GM12878 (cell line): ENCODE results near the gene ST7. TPM values are rescaled to one million over a fixed set of nuclear protein-coding genes. Genes with fewer than 3 reads are reported as not detected.
A peak's percentile ranks its signal among the peaks of the same experiment; 100 is the strongest.

Experiments used
- ATAC-seq: fragments of 200-7000 bp; cut with Tn5 transposase; 3 replicates; pipeline ENCODE4 v1.9.1; 2020; ENCODE audit warnings: mild to moderate bottlenecking, moderate library complexity
- BruUV-seq: library from RNA; stranded (reverse); fragments of 400-500 nt; replicated peaks from 2 replicates; lab custom pipeline; 2021; lab: Mats Ljungman, UMichigan
- CTCF ChIA-PET: fragments of 300-600 bp; sonication (Branson Sonifier 250); formaldehyde crosslinking; extraction: SDS; loops from one replicate; lab custom pipeline; 2021; ENCODE audit warnings: inconsistent platforms; lab: Yijun Ruan, JAX
- POLR2A ChIA-PET: fragments of 350-600 bp; formaldehyde crosslinking; extraction: SDS; loops from one replicate; lab custom pipeline; 2021; ENCODE audit warnings: inconsistent platforms; lab: Charles Lee
- RAD21 ChIA-PET: fragments of 300-600 bp; sonication (Branson Sonifier 250); formaldehyde crosslinking; loops from one replicate; lab custom pipeline; 2023; ENCODE audit warnings: antibody characterized with exemption; ENCODE audit not compliant: unreplicated experiment; lab: Charles Lee
- SMC1A ChIA-PET: fragments of 300-600 bp; sonication (Branson Sonifier 250); formaldehyde crosslinking; loops from one replicate; lab custom pipeline; 2023; ENCODE audit not compliant: unreplicated experiment, uncharacterized antibody; lab: Charles Lee
- DNase-seq: peaks from one replicate; pipeline ENCODE4 v3.0.0-alpha.2; 2011; ENCODE audit warnings: low read depth, low spot score
- FAIRE-seq: peaks from 3 replicates; lab custom pipeline; 2011; peaks lifted over from hg19 to GRCh38; lab: Jason Lieb, UNC
- H2AFZ ChIP-seq: 2 replicates; pipeline ENCODE4 v1.6.0; 2011; ENCODE audit warnings: low read depth, low read length, control low read depth; ENCODE audit not compliant: control insufficient read depth
- H3K27ac ChIP-seq: 2 replicates; pipeline ENCODE4 v1.5.1; 2011; ENCODE audit warnings: control low read depth; ENCODE audit not compliant: control insufficient read depth, insufficient read depth
- H3K27me3 ChIP-seq, 2 experiments: replicated peaks in 1 of 2; 2 replicates each; pipeline versions ENCODE4 v1.6.0 to v1.6.1; 2011; ENCODE audit warnings: low read length in 1 of 2; ENCODE audit not compliant: control insufficient read depth in 2 of 2, insufficient read depth in 2 of 2
- H3K36me3 ChIP-seq, 2 experiments: 2 replicates each; pipeline ENCODE4 v1.5.1; 2011; ENCODE audit warnings: low read length in 1 of 2; ENCODE audit not compliant: control insufficient read depth in 2 of 2, insufficient read depth in 2 of 2
- H3K4me1 ChIP-seq: 2 replicates; pipeline ENCODE4 v1.6.1; 2011; ENCODE audit warnings: mild to moderate bottlenecking, low read length, moderate library complexity, mixed read lengths; ENCODE audit not compliant: control insufficient read depth, insufficient read depth
- H3K4me2 ChIP-seq: 2 replicates; pipeline ENCODE4 v1.6.0; 2011; ENCODE audit warnings: control low read depth; ENCODE audit not compliant: control insufficient read depth, insufficient read depth
- H3K4me3 ChIP-seq: fragments of 200-600 bp; sonication (generic); 2 replicates; pipeline ENCODE4 v1.5.1; 2016
- H3K79me2 ChIP-seq: 2 replicates; pipeline ENCODE4 v1.6.0; 2011; ENCODE audit warnings: low read length; ENCODE audit not compliant: control insufficient read depth, insufficient read depth
- H3K9ac ChIP-seq: 2 replicates; pipeline ENCODE4 v1.8.0; 2011; ENCODE audit warnings: low read length, control low read depth, mixed read lengths; ENCODE audit not compliant: control insufficient read depth, insufficient read depth
- H3K9me3 ChIP-seq: replicated peaks from 3 replicates; pipeline ENCODE4 v1.5.1; 2011; ENCODE audit warnings: mild to moderate bottlenecking, low read length; ENCODE audit not compliant: control insufficient read depth, insufficient read depth
- H4K20me1 ChIP-seq: 2 replicates; pipeline ENCODE4 v1.6.0; 2011; ENCODE audit not compliant: control insufficient read depth, insufficient read depth
- BACH1 ChIP-seq: fragments of 450-650 bp; IDR thresholded peaks from 2 replicates; pipeline ENCODE4 v1.6.1; 2017; ENCODE audit warnings: mild to moderate bottlenecking, borderline replicate concordance
- DPF2 ChIP-seq: fragments of 450-650 bp; IDR thresholded peaks from 2 replicates; pipeline ENCODE4 v1.6.1; 2017; ENCODE audit warnings: mild to moderate bottlenecking
- ETV6 ChIP-seq, 2 experiments: fragments of 450-650 bp in 1 of 2; IDR thresholded peaks in 1 of 2; conservative IDR thresholded peaks in 1 of 2; 2 replicates each; pipeline ENCODE4 v1.6.1; 2014; ENCODE audit warnings: antibody characterized with exemption in 1 of 2, borderline replicate concordance in 1 of 2, low read depth in 1 of 2, mild to moderate bottlenecking in 1 of 2, moderate library complexity in 1 of 2
- FOS ChIP-seq: IDR thresholded peaks from 3 replicates; pipeline ENCODE4 v1.6.1; 2011; ENCODE audit warnings: borderline replicate concordance; ENCODE audit not compliant: insufficient read length; ENCODE audit errors: extremely low read depth
- FOXK2 ChIP-seq: fragments of 450-650 bp; IDR thresholded peaks from 2 replicates; pipeline ENCODE4 v1.6.1; 2017; ENCODE audit warnings: mild to moderate bottlenecking, moderate library complexity
- HDAC6 ChIP-seq: fragments of 200-600 bp; sonication (generic); IDR thresholded peaks from one replicate; pipeline ENCODE4 v1.8.0; 2017; ENCODE audit warnings: antibody characterized with exemption; ENCODE audit not compliant: unreplicated experiment
- JUND ChIP-seq: IDR thresholded peaks from 2 replicates; pipeline ENCODE4 v1.6.1; 2012; ENCODE audit warnings: low read depth, mild to moderate bottlenecking, low read length, improper control_type of control experiment, moderate library complexity
- MEF2B ChIP-seq: fragments of 450-650 bp; IDR thresholded peaks from 2 replicates; pipeline ENCODE4 v1.6.1; 2018; ENCODE audit warnings: mild to moderate bottlenecking, moderate library complexity; ENCODE audit not compliant: partially characterized antibody, poor library complexity, severe bottlenecking
- NBN ChIP-seq: fragments of 450-650 bp; IDR thresholded peaks from 2 replicates; pipeline ENCODE4 v1.6.1; 2016
- NFYB ChIP-seq: IDR thresholded peaks from 2 replicates; pipeline ENCODE4 v1.6.1; 2011; ENCODE audit warnings: low read depth, mild to moderate bottlenecking, low read length, improper control_type of control experiment, moderate library complexity; ENCODE audit not compliant: insufficient read depth
- PAX5 ChIP-seq: IDR thresholded peaks from 2 replicates; pipeline ENCODE4 v1.6.1; 2011; ENCODE audit warnings: low read depth, low read length, borderline replicate concordance
- PAX8 ChIP-seq: fragments of 450-650 bp; IDR thresholded peaks from 2 replicates; pipeline ENCODE4 v1.6.1; 2017; ENCODE audit warnings: mild to moderate bottlenecking, moderate library complexity
- POLR2AphosphoS5 ChIP-seq: IDR thresholded peaks from 2 replicates; pipeline ENCODE4 v1.6.1; 2011; ENCODE audit warnings: mild to moderate bottlenecking, low read length, inconsistent platforms
- YY1 ChIP-seq: IDR thresholded peaks from 2 replicates; pipeline ENCODE4 v1.6.1; 2011; ENCODE audit warnings: low read depth, mild to moderate bottlenecking, low read length
- ZNF207 ChIP-seq: fragments of 450-650 bp; IDR thresholded peaks from 2 replicates; pipeline ENCODE4 v1.6.1; 2014; ENCODE audit warnings: antibody characterized with exemption, mild to moderate bottlenecking, borderline replicate concordance
- ZNF217 ChIP-seq: fragments of 450-650 bp; IDR thresholded peaks from 2 replicates; pipeline ENCODE4 v1.6.1; 2017; ENCODE audit warnings: antibody characterized with exemption, mild to moderate bottlenecking
- ZNF24 ChIP-seq: fragments of 450-650 bp; IDR thresholded peaks from 2 replicates; pipeline ENCODE4 v1.6.1; 2017; ENCODE audit warnings: antibody characterized with exemption, mild to moderate bottlenecking
- ZNF274 ChIP-seq: IDR thresholded peaks from one replicate; pipeline ENCODE4 v1.8.0; 2011; ENCODE audit not compliant: insufficient read length, insufficient read depth
- ZNF384 ChIP-seq: IDR thresholded peaks from 2 replicates; pipeline ENCODE4 v1.6.1; 2012; ENCODE audit warnings: low read depth, mild to moderate bottlenecking, low read length, improper control_type of control experiment, borderline replicate concordance
- WGBS: methylation state at CpG from one replicate; pipeline ENCODE4 v1.1.6; 2016; ENCODE audit warnings: low lambda C conversion rate; ENCODE audit not compliant: insufficient replicate concordance, insufficient coverage; ENCODE audit errors: missing lambda C conversion rate; 5-methylcytosine and 5-hydroxymethylcytosine counted together
- in situ Hi-C: fragments of 300-500 bp; cut with MboI; formaldehyde crosslinking; loops from 9 replicates; pipeline ENCODE4 v1.14.3; 2018; ENCODE audit warnings: mixed read lengths
- intact Hi-C: fragments of 100-400 bp; cut with micrococcal nuclease; formaldehyde crosslinking; loops from one replicate; pipeline ENCODE4 v1.14.2; 2022; ENCODE audit not compliant: unreplicated experiment
- polyA plus RNA-seq, 11 experiments: library from polyadenylated mRNA; depleted of rRNA in 4 of 11; unstranded in 6 of 11; stranded (reverse) in 5 of 11; fragments of >200 nt; fragmentation: Nextera tagmentation in 4 of 11; fragmentation: Illumina TruSeq in 1 of 11; extraction: Ambion mirVana in 4 of 11; extraction: Trizol in 1 of 11; gene quantifications; 1 replicate in 1 of 11; 2 replicates in 10 of 11; pipeline versions ENCODE4 v1.2.1 to v1.2.3, GENCODE V29; 2011 to 2016; ENCODE audit warnings: inconsistent platforms in 2 of 11, missing spikeins in 2 of 11, low read depth in 1 of 11
- total RNA-seq, 4 experiments: library from RNA; depleted of rRNA in 3 of 4; stranded (reverse); fragments of >200 nt in 3 of 4; fragmentation: Illumina TruSeq in 1 of 4; extraction: Trizol in 1 of 4; gene quantifications; 2 replicates each; pipeline versions ENCODE4 v1.2.1 to v1.2.3, GENCODE V29; 2013 to 2021
- TF ChIP-seq, protein P1 (sequence below): fragments of 450-650 bp; IDR thresholded peaks from 2 replicates; pipeline ENCODE4 v1.6.1; 2017; ENCODE audit warnings: mild to moderate bottlenecking, moderate library complexity
- TF ChIP-seq, protein P2 (sequence below): IDR thresholded peaks from 2 replicates; pipeline ENCODE4 v1.6.1; 2011; ENCODE audit warnings: mild to moderate bottlenecking, low read depth, low read length, moderate library complexity; ENCODE audit not compliant: insufficient replicate concordance

Gene ST7
- total and polyA plus RNA-seq, 10 of the 15 experiments (the other 5 are each of a cell fraction or from before 2014, with no cell fraction given): 27.7 to 76.4 (median 53.6) TPM

DNA sequence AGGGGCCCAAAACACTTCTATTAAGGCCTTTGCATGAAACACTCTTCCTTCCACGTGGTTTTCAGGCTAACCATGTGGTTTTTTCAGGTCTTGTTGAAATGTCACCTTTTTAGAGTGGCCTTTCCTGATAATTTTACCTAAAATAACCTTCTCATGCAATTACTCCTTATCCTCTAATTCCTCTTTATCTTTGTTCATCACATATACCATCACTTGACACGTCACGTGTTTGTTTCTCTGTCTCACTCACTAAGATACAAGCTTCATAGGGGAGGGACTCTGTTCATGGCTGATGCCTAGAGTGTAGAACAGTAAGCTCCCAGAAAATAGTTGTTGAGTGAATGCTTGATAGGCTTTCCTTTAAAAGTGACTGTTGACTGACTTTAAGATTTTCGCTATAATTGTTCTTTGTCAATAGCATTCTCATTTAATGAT lies 63.7 kb downstream of the ST7 start:
- ATAC-seq (peak; percentile 57), FAIRE-seq (no peak), DNase-seq (no peak)
- ChIA-PET CTCF (interaction anchor here (1.0 to 1.6 kb wide), 5 partner anchors 29 to 111 kb away, joined by 3 to 4 read pairs (median 3); no protein-coding TSS in a partner anchor), RAD21 (interaction anchor here (0.9 kb wide), 1 partner anchor 110 kb away, joined by 3 read pairs; no protein-coding TSS in a partner anchor), POLR2A (no interaction called here), SMC1A (interaction anchor here (0.6 to 2.0 kb wide), 11 partner anchors 20 to 214 kb away, joined by 3 to 5 read pairs (median 3); no protein-coding TSS in a partner anchor)
- BruUV-seq: no TSS peak
- Histone ChIP-seq H3K9me3 (no peaks in the 10 kb centered on the region), H2AFZ (no peak overlapping the region; the same call in 1 of the 2 replicates), H3K4me2 (peak overlapping the region; percentile 75), H3K79me2 (peaks cover 97% of the 10 kb centered on the region), H3K4me1 (peaks cover 27% of the 10 kb centered on the region), H3K27me3 (no peaks in the 10 kb centered on the region), H3K9ac (peak overlapping the region; percentile 32; the same call in 1 of the 2 replicates), H3K36me3 (no peaks in the 10 kb centered on the region; a peak in 1 of 4 replicates), H4K20me1 (no peaks in the 10 kb centered on the region), H3K4me3 (peak overlapping the region; percentile 66), H3K27ac (peak overlapping the region; percentile 79; the same call in 1 of the 2 replicates)
- WGBS: 76% methylated on average over 4 of the region's 4 CpGs
- in situ Hi-C loops: no loop called here
- intact Hi-C loops: loop anchor here (10.0 kb wide), 1 partner anchor 1168 kb away; the partner anchor contains the start of gene LSM8
- TF ChIP-seq ZNF207: no peak
- no peak for TF ChIP-seq NFYB
- no peak for TF ChIP-seq JUND
- no peak for TF ChIP-seq MEF2B
- no peak for TF ChIP-seq BACH1
- no peak for TF ChIP-seq PAX5
- TF ChIP-seq ZNF217: no peak
- no peak for TF ChIP-seq ZNF384
- TF ChIP-seq, protein P1, sequence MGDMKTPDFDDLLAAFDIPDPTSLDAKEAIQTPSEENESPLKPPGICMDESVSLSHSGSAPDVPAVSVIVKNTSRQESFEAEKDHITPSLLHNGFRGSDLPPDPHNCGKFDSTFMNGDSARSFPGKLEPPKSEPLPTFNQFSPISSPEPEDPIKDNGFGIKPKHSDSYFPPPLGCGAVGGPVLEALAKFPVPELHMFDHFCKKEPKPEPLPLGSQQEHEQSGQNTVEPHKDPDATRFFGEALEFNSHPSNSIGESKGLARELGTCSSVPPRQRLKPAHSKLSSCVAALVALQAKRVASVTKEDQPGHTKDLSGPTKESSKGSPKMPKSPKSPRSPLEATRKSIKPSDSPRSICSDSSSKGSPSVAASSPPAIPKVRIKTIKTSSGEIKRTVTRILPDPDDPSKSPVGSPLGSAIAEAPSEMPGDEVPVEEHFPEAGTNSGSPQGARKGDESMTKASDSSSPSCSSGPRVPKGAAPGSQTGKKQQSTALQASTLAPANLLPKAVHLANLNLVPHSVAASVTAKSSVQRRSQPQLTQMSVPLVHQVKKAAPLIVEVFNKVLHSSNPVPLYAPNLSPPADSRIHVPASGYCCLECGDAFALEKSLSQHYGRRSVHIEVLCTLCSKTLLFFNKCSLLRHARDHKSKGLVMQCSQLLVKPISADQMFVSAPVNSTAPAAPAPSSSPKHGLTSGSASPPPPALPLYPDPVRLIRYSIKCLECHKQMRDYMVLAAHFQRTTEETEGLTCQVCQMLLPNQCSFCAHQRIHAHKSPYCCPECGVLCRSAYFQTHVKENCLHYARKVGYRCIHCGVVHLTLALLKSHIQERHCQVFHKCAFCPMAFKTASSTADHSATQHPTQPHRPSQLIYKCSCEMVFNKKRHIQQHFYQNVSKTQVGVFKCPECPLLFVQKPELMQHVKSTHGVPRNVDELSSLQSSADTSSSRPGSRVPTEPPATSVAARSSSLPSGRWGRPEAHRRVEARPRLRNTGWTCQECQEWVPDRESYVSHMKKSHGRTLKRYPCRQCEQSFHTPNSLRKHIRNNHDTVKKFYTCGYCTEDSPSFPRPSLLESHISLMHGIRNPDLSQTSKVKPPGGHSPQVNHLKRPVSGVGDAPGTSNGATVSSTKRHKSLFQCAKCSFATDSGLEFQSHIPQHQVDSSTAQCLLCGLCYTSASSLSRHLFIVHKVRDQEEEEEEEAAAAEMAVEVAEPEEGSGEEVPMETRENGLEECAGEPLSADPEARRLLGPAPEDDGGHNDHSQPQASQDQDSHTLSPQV: no peak
- no peak for TF ChIP-seq POLR2AphosphoS5
- 0 out of 2 replicates have a peak, but pooled peaks have one; percentile 23 for TF ChIP-seq NBN
- no peak for TF ChIP-seq FOXK2
- TF ChIP-seq HDAC6: no peak
- TF ChIP-seq ZNF24: no peak
- no peak for TF ChIP-seq ZNF274
- no peak for TF ChIP-seq PAX8
- TF ChIP-seq ETV6 (conservative IDR thresholded peaks at IDR 0.05 in 1 of 2, IDR thresholded peaks at IDR 0.05 in 1 of 2; ENCODE audit: borderline replicate concordance in 1 of 2, low read depth in 1 of 2): no peak
- TF ChIP-seq FOS: no peak
- TF ChIP-seq, protein P2, sequence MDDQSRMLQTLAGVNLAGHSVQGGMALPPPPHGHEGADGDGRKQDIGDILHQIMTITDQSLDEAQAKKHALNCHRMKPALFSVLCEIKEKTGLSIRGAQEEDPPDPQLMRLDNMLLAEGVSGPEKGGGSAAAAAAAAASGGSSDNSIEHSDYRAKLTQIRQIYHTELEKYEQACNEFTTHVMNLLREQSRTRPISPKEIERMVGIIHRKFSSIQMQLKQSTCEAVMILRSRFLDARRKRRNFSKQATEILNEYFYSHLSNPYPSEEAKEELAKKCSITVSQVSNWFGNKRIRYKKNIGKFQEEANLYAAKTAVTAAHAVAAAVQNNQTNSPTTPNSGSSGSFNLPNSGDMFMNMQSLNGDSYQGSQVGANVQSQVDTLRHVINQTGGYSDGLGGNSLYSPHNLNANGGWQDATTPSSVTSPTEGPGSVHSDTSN: no peak
- TF ChIP-seq YY1: no peak
- TF ChIP-seq DPF2: no peak
